HTR-8/SVneo (cell line): ENCODE data around the gene PDGFC.

ENCODE experiments used
- DNase-seq: peaks from one replicate; pipeline ENCODE4 v3.0.0; 2011; ENCODE audit warnings: low spot score, mixed read lengths; ENCODE audit not compliant: insufficient read length
- FAIRE-seq: peaks from 2 replicates; lab custom pipeline; 2011; peaks lifted over from hg19 to GRCh38; lab: Jason Lieb, UNC

The PDGFC gene

DNA sequence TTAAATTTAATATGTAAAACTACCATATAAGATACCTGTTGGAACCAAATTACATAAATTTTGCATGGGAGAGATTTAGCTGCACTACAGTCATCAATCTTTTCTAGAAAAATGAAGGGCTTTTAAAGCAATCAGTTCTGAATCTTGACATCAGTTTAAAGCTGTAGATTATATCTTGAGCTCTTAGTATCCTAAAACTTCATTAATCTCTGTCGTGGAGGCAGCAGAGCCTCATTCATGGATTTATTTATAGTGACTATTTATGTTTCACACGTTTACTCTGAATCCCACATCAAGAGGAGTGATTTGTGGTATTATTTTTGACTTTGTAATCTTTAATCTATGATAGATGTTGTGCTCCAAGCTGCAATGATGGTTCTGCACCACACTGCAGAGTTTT, 175.9 kb downstream of the PDGFC start:
- DNase-seq, result no peak
- FAIRE-seq, result no peak

DNA sequence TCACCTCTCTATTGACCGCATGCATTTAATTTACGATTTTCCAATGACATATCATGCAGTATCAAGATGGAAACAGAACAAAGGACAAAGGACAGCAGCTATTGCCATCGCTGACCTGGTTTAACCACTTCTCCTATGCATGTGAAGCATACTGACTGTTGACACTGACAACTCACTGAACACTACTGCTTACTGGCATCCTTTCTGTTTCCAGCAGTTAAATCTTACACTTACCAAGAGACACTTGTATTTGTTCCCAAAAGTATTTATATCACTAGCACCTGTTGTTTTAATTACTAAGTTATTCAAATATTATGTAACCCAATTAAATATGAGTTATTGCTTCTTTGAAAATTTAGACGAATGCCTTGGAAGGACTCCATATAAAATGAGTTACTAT, 176.7 kb downstream of the PDGFC start:
- DNase-seq (no peak), FAIRE-seq (no peak)

DNA sequence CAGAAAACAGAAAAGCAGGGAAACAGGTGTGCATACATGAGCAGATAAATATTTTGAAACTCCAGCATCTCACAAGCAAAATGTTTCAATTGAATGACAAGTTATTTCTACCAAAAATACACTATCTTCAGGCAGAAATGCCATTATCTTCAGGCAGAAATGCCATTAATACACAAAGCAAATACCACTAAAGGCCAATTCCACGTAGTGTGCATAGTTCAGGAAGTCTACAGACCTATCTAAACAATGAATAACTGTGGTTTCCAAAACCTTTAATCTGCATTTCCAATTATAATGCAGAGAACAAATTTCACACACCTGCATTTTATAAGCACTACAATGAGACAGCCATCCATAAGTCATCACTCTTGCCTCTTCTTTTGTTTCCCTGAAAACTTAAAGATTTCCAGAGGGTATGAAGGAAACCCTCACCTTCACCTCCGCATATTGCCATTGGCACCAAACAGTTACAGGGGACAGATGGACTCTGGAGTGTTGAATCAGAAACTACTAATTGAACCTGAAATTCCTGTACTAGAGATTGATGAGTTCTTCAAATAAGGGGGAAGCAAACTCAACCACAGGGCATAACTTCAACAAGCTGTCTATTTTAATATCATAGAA, 179.0 kb downstream of the PDGFC start:
- FAIRE-seq (no peak), DNase-seq (no peak)

DNA sequence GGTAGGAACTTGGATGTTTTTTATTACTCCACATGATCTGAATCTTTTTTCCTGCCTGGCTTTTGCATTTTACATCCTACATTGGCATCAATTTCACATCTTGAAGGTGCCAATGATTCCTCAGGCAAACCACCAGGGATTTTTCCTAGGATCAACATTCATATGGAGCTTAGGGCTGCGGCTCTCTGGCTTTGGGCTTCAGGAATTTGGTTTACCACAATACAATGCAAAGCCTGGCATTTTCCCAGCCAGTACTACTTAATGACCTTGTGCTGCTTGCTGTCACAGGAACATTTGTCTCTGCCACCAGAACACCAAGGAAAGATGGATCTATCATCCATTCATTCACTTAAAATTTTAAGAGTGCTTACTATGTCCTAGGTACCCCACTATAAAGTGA, 180.7 kb downstream of the PDGFC start:
- FAIRE-seq, result no peak
- peak; percentile 40 for DNase-seq

DNA sequence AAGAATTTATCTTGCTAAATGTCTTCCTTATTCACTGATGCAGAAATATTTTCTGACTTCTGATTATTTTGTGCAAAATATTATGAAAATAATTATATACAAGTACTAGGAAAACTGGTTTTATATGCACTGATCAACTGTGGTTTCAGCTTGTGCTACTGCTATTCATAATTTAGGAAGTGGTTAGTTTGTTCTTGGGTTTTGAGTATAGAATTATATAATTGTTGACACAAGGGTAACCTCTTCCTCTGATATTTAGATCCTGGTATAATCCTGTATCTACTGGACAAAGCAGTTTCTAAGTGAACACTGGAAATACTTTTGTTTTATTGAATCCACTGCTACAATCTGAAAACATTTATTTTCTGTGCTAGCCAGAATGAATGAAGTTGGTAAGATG, 182.8 kb downstream of the PDGFC start:
- no peak for FAIRE-seq
- no peak for DNase-seq

DNA sequence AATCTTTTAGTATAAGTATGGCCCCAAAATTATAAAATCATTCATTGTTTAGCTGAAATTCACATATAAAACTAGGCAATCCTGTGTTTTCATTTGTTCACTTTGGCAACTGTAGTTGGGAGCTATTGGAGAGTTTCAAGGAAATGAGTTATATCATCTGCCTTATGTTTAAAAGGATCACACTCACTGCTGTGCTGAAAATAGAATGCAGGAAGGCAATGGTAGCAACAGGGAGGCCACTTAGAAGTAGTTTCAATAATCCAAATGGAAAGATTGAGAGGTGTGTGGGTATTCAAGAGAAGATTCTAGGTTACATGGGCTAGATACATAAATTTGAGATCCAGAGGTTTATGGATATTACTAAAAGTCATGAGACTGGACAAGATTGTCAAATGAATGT, 184.9 kb downstream of the PDGFC start:
- FAIRE-seq (no peak), DNase-seq (no peak)

DNA sequence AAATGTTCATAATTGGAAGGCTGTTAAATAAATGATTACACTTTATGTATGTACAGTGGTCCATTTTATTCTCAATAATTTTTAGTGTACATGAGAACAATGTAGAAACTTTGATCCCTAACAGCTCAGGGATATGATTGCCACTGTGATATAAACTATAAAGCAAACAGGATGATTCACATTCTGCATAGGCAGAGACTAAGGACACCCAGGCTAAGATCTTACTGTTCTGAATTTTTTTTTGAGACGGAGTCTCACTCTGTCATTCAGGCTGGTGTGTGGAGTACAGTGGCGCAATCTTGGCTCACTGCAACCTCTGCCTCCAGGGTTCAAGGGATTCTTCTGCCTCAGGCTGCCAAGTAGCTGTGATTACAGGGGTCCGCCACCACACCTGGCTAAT, 186.6 kb downstream of the PDGFC start:
- DNase-seq, result no peak
- no peak for FAIRE-seq

DNA sequence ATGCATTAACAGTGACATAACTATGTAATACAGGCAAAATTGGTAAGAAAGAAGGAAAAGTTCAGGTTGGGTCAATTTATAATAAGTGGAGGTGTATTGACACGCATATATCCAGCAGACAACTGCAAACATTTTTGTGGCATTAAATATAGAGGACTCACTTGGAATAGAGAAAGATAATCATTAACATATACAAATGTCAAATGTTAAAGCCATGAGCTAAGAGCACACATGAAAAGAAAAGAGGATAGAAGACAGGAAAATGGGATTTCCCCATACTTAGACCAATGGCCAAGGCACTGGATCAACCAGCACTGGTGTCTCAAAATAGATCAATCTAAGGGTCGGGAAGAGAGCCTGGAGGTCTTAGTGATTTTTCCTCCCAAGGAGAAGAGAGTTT, 187.6 kb downstream of the PDGFC start:
- FAIRE-seq (no peak), DNase-seq (no peak)

DNA sequence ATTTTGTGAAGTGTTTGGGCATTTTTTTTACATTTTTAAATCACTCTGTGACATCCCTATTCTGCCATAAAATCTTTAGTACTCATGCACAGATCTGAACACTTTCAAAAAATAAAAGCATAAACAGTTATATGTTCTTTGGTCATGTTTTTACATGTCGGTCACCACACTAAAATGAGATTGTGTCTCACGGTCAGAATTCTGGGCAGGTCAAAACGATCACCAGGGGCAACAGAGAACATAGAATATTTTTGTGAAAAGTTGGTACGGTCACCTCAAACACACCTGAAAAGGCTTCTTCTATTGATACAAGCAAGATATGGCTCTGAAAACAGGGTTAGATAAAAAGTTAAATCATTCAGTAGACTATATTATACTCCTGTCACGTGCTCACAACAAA, 189.1 kb downstream of the PDGFC start:
- FAIRE-seq (no peak), DNase-seq (no peak)

DNA sequence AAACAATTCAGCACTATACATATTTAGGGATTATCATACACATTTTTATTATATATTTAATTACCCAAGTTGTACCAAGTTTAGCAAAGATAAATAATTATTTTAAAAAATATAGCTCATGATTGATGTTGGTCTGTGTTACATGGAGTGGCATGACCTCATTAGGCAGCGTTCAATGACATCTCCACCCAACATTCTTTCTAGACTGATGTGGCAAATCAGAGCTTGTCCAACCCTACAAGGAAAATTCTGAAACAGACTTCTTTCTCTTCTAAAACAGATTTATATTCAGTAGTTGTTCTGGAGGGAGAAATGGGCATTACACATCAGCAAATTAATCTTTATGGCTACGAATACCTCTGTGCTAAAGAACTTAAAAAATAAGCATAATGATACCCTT, 189.7 kb downstream of the PDGFC start:
- no peak for FAIRE-seq
- DNase-seq, result peak; percentile 15

DNA sequence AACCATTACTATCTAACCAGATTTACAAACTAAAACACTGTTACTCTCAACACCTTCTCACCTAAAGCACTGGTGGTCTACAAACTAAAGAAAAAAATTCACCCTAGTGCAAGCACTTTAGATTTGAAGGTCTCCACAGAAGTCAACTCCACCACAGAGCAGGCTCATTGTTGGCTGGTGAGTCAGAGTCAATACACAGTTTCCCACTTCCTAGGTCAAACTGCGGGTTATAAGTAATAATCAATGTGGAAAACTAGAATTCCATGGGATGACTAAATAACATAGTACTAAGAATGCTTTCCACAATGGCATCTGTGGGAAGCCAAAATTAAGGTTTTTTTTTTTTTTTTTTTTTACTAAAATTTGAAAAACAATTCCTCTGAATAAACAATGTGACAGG, 191.8 kb downstream of the PDGFC start:
- FAIRE-seq (peak; percentile 58), DNase-seq (peak; percentile 31)

DNA sequence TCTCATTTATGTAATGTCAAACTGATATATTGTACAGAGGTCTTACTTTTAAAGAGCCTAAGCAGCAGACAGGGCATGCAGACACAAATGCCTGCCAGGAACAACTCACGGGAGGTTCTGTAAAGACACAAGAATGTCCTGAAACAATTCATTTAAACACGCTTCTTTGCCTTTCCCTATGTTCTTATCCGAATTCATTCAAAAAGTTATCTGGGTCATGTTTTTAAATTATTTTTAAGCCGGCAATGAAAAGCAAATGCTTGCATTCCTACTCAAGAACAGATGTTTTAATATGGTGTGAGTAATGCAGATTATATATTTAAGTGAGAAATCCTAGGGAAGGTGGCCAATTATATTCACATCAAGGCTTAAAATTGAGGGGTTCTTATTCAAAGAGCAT, 192.6 kb downstream of the PDGFC start:
- FAIRE-seq (no peak), DNase-seq (no peak)

DNA sequence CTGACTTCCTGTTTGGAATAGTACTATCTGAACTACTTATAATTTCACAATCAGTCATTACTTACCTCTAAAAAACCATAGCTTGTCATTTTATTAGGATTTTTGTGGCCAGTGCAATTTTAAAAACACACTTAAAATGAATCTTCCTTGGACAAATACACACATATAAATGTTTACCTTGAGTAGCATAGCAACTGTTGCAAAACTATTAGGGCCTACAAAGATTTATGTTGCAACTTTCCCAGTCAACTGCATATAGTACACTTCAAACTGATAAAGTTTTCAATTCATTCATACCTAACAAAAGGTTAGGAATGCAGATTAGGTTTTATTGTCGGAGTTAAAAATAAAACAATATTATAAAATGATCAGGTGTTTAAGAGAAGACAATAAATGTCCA, 193.0 kb downstream of the PDGFC start:
- no peak for FAIRE-seq

DNA sequence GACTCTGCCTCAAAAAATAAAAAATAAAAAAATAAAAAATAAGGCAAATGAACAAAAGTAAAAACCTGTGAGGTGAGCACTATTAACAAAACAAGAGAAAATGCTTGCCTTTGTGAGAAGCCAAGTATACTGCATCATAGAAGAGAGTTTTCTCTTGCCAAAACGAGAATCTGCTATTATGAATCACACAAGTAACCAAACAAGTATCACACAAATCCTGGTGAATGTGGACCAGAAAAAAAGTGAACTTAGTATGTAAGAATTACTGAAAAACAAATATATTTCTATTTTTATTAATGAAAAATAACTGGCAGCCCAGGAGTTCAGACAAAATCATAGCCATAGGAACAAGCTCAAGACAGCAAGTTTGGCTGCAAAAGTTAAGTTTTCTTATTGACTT, 193.5 kb downstream of the PDGFC start:
- no peak for DNase-seq

More for the DNA sequence above, 193.0 kb downstream of the PDGFC start:
- DNase-seq, result no peak

DNA sequence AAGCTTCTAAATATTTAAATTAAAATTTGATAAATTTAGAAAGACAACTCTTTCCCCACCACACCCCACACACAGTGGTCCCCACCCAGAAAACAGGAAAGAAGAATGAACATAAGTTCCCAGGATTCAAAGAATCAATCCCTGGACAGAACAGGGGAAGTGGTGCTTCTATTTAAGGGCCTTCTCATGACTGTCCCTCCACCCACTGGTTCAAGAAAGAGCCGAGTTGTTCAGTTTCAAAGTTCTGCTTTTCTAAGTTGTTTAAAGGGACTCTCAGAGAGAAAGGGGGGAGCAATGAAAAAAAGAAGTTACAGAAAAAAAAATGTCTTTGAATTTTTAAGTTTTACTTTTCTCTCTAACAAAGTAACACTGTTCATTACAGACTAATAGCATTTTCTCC, 195.8 kb downstream of the PDGFC start:
- FAIRE-seq (no peak), DNase-seq (no peak)

More for the DNA sequence above, 193.5 kb downstream of the PDGFC start:
- no peak for FAIRE-seq

DNA sequence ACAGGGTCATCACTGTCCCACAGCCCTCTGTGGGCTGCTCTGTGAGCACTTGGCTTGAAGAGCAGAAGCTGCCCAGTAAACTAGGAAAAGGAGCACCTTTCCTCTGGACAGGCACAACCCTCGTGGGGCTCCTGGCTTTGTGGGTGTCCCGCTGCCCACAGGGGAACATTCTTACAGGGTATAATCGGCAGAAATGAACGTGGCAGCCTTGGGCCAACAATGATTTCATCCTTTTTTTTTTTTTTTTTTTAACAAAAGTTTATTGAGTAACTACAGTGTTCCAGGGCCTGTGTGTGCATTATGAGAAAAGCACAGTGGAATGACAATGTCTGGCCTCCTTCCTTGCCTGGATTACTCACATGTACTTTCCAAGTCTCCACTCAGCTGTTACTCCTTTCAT, 197.2 kb downstream of the PDGFC start:
- no peak for FAIRE-seq
- no peak for DNase-seq

DNA sequence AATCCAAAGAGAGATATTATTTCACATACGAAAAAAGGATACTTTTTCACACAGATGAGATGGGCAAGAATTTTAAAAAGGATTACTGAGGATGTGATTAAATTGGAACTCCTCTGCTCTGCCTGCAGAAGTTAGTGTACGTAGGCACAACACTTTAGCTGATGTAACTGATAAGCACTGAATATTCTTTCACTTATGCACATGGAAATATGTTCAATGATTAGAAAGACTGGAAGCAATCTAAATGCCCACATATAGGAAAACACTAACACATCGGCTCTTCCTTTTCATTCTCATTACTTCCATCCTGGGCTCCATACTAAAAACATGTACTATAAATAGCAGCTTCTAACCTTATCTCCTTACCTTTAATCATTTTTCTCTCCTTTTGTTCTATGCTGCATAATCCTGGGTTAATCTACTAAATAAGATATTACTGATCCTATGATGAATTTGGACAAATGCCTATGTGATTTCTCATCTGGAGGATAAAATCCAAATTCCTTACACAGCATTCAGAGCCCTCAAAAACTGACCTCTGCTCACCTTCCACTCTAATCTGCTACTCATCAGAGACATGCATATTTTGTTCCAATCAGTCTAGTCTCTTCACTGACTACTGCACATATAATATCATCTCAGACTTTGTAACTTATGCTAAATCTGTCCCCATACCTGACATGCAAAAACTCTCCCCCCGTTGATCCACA, 197.8 kb downstream of the PDGFC start:
- no peak for FAIRE-seq

DNA sequence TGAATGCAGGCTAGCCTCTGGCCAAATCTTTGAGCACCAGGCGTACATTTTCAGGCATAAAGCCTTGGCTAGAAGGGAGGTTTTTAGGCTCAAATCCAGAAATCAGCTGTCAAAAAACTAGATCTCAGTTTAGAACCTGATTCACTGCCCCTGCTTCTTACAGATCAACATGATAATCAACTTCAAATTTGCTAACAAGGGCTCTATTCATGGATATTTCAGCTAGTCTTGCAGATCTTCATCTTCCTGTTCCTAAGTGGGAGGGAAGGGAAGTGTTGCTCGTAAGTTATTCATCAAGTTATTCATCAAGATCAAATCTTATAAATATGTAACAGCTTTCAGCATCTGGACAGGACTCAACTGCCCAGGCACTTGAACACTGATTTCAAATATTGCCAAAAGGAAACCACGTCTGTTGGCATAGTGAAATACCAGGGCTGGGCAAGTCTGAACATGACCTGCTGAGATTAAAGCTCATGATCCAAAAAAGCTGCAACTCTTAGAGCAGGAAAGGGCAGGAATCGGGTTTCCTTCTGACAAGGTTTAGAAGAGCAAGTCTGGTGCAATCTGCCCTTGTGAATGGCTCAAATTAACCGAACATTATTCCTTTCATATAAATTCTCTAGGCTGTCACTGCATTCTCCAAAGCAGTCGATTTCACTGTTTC, 200.3 kb downstream of the PDGFC start:
- FAIRE-seq (peak; percentile 31), DNase-seq (peak; percentile 61)

More for the DNA sequence above, 197.8 kb downstream of the PDGFC start:
- DNase-seq, result no peak

DNA sequence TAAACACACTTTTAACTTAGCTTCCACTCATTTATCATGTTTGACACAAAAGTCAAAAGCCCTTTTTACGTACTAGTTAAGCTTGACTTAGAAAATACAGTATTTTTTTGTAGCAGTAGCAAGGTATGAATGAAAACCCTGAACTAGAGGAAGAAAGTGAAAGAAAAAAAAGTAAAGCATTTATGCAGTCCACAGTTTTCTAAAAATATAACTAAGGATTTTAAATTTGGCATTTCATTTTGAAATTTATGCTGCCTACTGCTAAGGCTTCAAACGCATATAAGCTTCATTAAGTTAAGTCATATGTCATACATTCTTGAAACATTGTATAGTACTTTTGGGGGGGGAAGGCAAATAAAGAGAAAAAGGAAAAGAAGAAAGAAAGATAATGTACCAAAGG, 201.5 kb downstream of the PDGFC start:
- DNase-seq (no peak), FAIRE-seq (no peak)

DNA sequence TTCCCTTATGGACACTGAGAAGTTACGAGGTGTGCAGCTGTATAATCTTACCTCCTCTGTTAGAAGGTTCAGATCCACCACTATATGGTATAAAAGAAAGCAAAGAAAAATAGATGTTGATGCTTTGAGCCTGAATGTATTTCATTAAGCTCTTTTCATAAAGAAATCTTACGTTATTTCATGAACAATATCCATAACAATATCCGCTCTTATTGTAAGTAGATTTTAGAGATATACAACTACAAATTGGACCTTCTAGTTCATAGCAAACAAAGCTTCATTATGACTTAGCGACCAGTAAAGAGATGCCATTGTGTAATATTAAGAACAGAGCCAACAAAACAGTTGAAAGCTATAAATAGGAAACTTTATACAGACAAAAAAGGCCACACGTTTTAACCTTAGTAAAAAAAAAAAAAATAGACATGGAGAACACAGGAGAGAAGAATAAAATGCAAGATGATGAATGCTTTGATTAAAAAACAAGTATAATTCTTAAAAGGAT, 203.6 kb downstream of the PDGFC start:
- DNase-seq (no peak), FAIRE-seq (no peak)

DNA sequence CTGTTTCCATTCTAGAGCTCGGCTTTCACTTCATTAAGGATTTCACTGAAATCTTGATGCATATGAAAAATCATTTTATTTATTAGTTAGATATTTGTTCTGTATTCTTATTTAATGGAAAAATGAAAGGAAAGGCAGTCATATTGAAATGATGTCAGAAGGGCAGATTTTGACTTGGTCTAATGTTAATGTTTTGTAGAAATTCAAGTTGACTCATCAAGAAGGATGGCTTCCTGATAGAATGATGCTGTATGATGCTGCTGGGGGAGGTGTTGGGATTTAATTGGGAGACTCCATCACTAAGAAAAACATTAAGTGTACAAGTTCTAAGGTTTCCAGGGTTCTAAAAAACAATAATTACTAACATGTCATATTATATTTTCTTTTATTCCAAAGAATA, 204.8 kb downstream of the PDGFC start:
- FAIRE-seq, result no peak
- DNase-seq, result no peak
